B cell (primary cell): ENCODE measurements around the gene ISCU. TPM values are rescaled to one million over a fixed set of nuclear protein-coding genes. Genes with fewer than 3 reads are reported as not detected.

Experiments used
- ATAC-seq: fragments of 200-7000 bp; cut with Tn5 transposase; one replicate; pipeline ENCODE4 v1.10.0; 2021; ENCODE audit warnings: low read depth, mild to moderate bottlenecking, moderate number of reproducible peaks, moderate library complexity
- CTCF ChIA-PET: fragments of 350-600 bp; sonication (Branson Sonifier 250); formaldehyde crosslinking; loops from one replicate; lab custom pipeline; 2021; ENCODE audit warnings: antibody characterized with exemption, inconsistent platforms; lab: Charles Lee
- POLR2A ChIA-PET: fragments of 350-600 bp; sonication (Branson Sonifier 250); formaldehyde crosslinking; loops from one replicate; lab custom pipeline; 2021; ENCODE audit warnings: antibody characterized with exemption; lab: Charles Lee
- DNase-seq: peaks from one replicate; pipeline ENCODE4 v3.0.0; 2013
- H2AFZ ChIP-seq: 2 replicates; pipeline ENCODE4 v1.6.1; 2012; ENCODE audit warnings: mild to moderate bottlenecking, low read depth, low read length; ENCODE audit not compliant: insufficient read depth, poor library complexity, severe bottlenecking
- H3K27ac ChIP-seq, 2 donors: 1 replicate in 1 of 2; 2 replicates in 1 of 2; pipeline ENCODE4 v1.5.1; 2012 to 2013; ENCODE audit warnings: low read length in 2 of 2, mild to moderate bottlenecking in 2 of 2, moderate library complexity in 1 of 2
- H3K27me3 ChIP-seq, 4 experiments: fragments of 200-600 bp in 1 of 4; sonication (generic) in 1 of 4; replicated peaks in 1 of 4; 1 replicate in 2 of 4; 2 replicates in 2 of 4; pipeline versions ENCODE4 v1.6.1 to v1.7.0; 2013 to 2016; ENCODE audit warnings: low read length in 3 of 4, mild to moderate bottlenecking in 2 of 4, mixed read lengths in 1 of 4, moderate library complexity in 1 of 4; ENCODE audit not compliant: insufficient read depth in 4 of 4, control insufficient read depth in 3 of 4; ENCODE audit errors: control extremely low read depth in 1 of 4
- H3K36me3 ChIP-seq, 2 experiments: replicated peaks in 1 of 2; 1 replicate in 1 of 2; 2 replicates in 1 of 2; pipeline versions ENCODE4 v1.6.1 to v1.7.1; 2013; ENCODE audit warnings: low read length in 1 of 2; ENCODE audit not compliant: insufficient read depth in 2 of 2, control insufficient read depth in 1 of 2; ENCODE audit errors: control extremely low read depth in 1 of 2, extremely low read depth in 1 of 2
- H3K4me1 ChIP-seq, 2 donors: fragments of 200-600 bp in 1 of 2; sonication (generic) in 1 of 2; 1 replicate in 1 of 2; 2 replicates in 1 of 2; pipeline versions ENCODE4 v1.5.1 to v1.6.1; 2013 to 2017; ENCODE audit warnings: low read length in 2 of 2; ENCODE audit not compliant: control insufficient read depth in 2 of 2, insufficient read depth in 2 of 2
- H3K4me2 ChIP-seq: replicated peaks from 2 replicates; pipeline ENCODE3; 2012; ENCODE audit warnings: mild to moderate bottlenecking, low read depth, low read length; ENCODE audit not compliant: poor library complexity, severe bottlenecking
- H3K4me3 ChIP-seq, 5 experiments: fragments of 200-600 bp in 1 of 5; sonication (generic) in 1 of 5; 1 replicate in 3 of 5; 2 replicates in 2 of 5; pipeline versions ENCODE4 v1.5.1 to v1.7.0; 2011 to 2016; ENCODE audit warnings: low read length in 4 of 5, mild to moderate bottlenecking in 4 of 5, low read depth in 2 of 5, control low read depth in 1 of 5, moderate library complexity in 1 of 5; ENCODE audit not compliant: insufficient read depth in 1 of 5; ENCODE audit errors: control extremely low read depth in 1 of 5, extremely low read depth in 1 of 5
- H3K79me2 ChIP-seq: fragments of 200-600 bp; sonication (generic); one replicate; pipeline ENCODE4 v1.6.0; 2016; ENCODE audit warnings: low read length; ENCODE audit not compliant: control insufficient read depth, insufficient read depth
- H3K9ac ChIP-seq: fragments of 200-600 bp; sonication (generic); 2 replicates; pipeline ENCODE4 v1.6.1; 2017; ENCODE audit warnings: mild to moderate bottlenecking, low read length, moderate library complexity
- H3K9me3 ChIP-seq, 3 donors: one replicate each; pipeline versions ENCODE4 v1.6.1 to v1.7.1; 2013; ENCODE audit warnings: low read length in 2 of 3; ENCODE audit not compliant: control insufficient read depth in 2 of 3, insufficient read depth in 1 of 3; ENCODE audit errors: control extremely low read depth in 1 of 3
- H4K20me1 ChIP-seq: 2 replicates; pipeline ENCODE4 v1.6.0; 2012; ENCODE audit warnings: mild to moderate bottlenecking, low read length; ENCODE audit not compliant: insufficient read depth, control insufficient read depth, poor library complexity, severe bottlenecking
- H3K27ac Mint-ChIP-seq: one replicate; pipeline ENCODE4 v1.8.0; 2021; ENCODE audit warnings: mixed read lengths
- H3K27me3 Mint-ChIP-seq: one replicate; pipeline ENCODE4 v1.8.0; 2021; ENCODE audit warnings: mixed read lengths
- H3K4me1 Mint-ChIP-seq: one replicate; pipeline ENCODE4 v1.8.0; 2021; ENCODE audit warnings: mixed read lengths
- H3K4me3 Mint-ChIP-seq: one replicate; pipeline ENCODE4 v1.8.0; 2021; ENCODE audit warnings: mixed read lengths
- H3K9me3 Mint-ChIP-seq: one replicate; pipeline ENCODE4 v1.8.0; 2022; ENCODE audit warnings: mixed read lengths; ENCODE audit not compliant: insufficient read depth
- EZH2 ChIP-seq: IDR thresholded peaks from 2 replicates; pipeline ENCODE4 v1.6.1; 2012; ENCODE audit warnings: borderline replicate concordance, low read depth, mild to moderate bottlenecking, moderate library complexity, low read length; ENCODE audit not compliant: insufficient read depth, poor library complexity, severe bottlenecking
- WGBS: methylation state at CpG from one replicate; pipeline ENCODE4 v1.1.5; 2013; ENCODE audit warnings: missing lambda C conversion rate; ENCODE audit not compliant: insufficient coverage; 5-methylcytosine and 5-hydroxymethylcytosine counted together
- intact Hi-C: fragments of 100-400 bp; cut with micrococcal nuclease; formaldehyde crosslinking; loops from one replicate; pipeline ENCODE4 v1.10.0; 2022
- polyA plus RNA-seq: library from polyadenylated mRNA; depleted of rRNA; stranded (reverse); fragments of >200 nt; gene quantifications from 2 replicates; pipeline ENCODE4 v1.2.3, GENCODE V29; 2012
- total RNA-seq, 2 donors: library from RNA; stranded (reverse); fragments of 120-200 nt in 1 of 2; gene quantifications; 1 replicate in 1 of 2; 2 replicates in 1 of 2; pipeline versions ENCODE4 v1.2.3 to v1.2.4, GENCODE V29; 2013 to 2022
- TF ChIP-seq, protein P1 (sequence below): fragments of 200-600 bp; IDR thresholded peaks from one replicate; pipeline ENCODE4 v1.8.0; 2022; ENCODE audit warnings: antibody characterized with exemption, mild to moderate bottlenecking

ISCU gene
- total and polyA plus RNA-seq, 2 donors (not counting 1 experiment from before 2014, with no cell fraction given) = 173 to 209 TPM

DNA sequence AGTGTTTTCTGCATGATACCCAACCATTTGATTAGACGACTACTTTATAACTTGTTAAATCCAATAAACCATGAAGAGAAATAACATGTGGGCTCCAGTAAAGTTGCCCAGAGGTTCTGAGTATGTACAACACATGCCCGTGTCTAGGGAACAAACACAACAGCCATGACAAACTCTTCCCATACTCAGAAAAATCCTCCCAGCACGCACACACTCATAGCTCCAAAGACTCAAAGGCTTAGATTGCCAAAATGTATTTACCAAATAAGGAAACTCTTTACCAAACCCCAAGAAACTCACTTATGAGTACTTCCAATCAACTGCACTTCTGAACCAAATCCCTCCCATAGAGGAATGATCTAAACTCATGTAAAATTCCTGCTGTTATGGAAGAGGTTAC lies 18.7 kb upstream of the ISCU start:
- Histone ChIP-seq H3K36me3 (peaks cover 9 to 74% of the 10 kb centered on the region in 2 experiments), H3K4me3 (no peak overlapping the region), H3K4me2 (no peak overlapping the region), H3K79me2 (peaks cover 81% of the 10 kb centered on the region), H3K27me3 (no peaks in the 10 kb centered on the region), H3K9ac (no peak overlapping the region), H3K27ac (peak overlapping the region in 1 of 2 donors; percentile 22), H2AFZ (no peak overlapping the region), H3K4me1 (peaks cover 0 to 16% of the 10 kb centered on the region in 2 donors), H4K20me1 (peaks cover 46% of the 10 kb centered on the region), H3K9me3 (peaks cover 0 to 5% (median 0%) of the 10 kb centered on the region in 3 donors)
- Mint-ChIP-seq H3K27ac (peak overlapping the region; percentile 77), H3K4me3 (no peak overlapping the region), H3K27me3 (no peaks in the 10 kb centered on the region), H3K9me3 (no peaks in the 10 kb centered on the region), H3K4me1 (peaks cover 23% of the 10 kb centered on the region)
- POLR2A ChIA-PET = no interaction called here
- CTCF ChIA-PET = no interaction called here
- TF ChIP-seq, protein P1, sequence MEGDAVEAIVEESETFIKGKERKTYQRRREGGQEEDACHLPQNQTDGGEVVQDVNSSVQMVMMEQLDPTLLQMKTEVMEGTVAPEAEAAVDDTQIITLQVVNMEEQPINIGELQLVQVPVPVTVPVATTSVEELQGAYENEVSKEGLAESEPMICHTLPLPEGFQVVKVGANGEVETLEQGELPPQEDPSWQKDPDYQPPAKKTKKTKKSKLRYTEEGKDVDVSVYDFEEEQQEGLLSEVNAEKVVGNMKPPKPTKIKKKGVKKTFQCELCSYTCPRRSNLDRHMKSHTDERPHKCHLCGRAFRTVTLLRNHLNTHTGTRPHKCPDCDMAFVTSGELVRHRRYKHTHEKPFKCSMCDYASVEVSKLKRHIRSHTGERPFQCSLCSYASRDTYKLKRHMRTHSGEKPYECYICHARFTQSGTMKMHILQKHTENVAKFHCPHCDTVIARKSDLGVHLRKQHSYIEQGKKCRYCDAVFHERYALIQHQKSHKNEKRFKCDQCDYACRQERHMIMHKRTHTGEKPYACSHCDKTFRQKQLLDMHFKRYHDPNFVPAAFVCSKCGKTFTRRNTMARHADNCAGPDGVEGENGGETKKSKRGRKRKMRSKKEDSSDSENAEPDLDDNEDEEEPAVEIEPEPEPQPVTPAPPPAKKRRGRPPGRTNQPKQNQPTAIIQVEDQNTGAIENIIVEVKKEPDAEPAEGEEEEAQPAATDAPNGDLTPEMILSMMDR = no peak
- TF ChIP-seq EZH2 = no peak
- ATAC-seq (no peak), DNase-seq (no peak)
- WGBS = 100% methylated on average over 3 of the region's 3 CpGs
- intact Hi-C loops = no loop called here

DNA sequence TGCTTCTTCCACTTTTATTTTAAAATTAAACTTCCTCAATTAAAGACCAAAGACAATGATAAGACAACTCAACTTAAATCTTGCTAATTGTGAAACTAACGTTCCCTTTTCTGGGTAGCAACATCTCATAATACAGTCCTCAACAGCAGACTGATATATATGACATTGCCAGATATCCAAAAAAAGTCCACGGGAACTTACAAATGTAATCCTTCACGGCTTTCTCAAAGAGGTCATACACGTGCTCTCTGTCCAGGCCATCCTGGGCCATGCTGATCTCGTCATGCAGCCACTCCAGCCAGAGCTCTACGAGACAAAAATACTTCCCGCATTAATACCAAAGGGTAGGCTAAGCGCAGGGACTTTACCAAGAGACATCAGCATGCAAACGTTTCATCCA lies 14.7 kb upstream of the ISCU start:
- H3K4me3 ChIP-seq = no peak overlapping the region
- Mint-ChIP-seq H3K27me3 (no peaks in the 10 kb centered on the region), H3K9me3 (no peaks in the 10 kb centered on the region), H3K4me1 (peaks cover 34% of the 10 kb centered on the region), H3K27ac (no peak overlapping the region), H3K4me3 (no peak overlapping the region)
- intact Hi-C loops = no loop called here
- CTCF ChIA-PET = no interaction called here
- H3K9ac ChIP-seq = no peak overlapping the region
- DNase-seq = no peak
- peaks cover 11 to 61% of the 10 kb centered on the region in 2 experiments for H3K36me3 ChIP-seq
- no peak for ATAC-seq
- H3K27ac ChIP-seq = no peak overlapping the region
- H3K9me3 ChIP-seq = no peaks in the 10 kb centered on the region
- H3K4me1 ChIP-seq = peaks cover 0 to 7% of the 10 kb centered on the region in 2 donors
- H3K79me2 ChIP-seq = peaks cover 97% of the 10 kb centered on the region
- H3K27me3 ChIP-seq = no peaks in the 10 kb centered on the region
- WGBS = 85% methylated on average over 9 of the region's 9 CpGs
- peaks cover 57% of the 10 kb centered on the region for H4K20me1 ChIP-seq
- no peak overlapping the region for H2AFZ ChIP-seq
- TF ChIP-seq, protein P1 = no peak
- no peak for TF ChIP-seq EZH2
- H3K4me2 ChIP-seq = no peak overlapping the region
- POLR2A ChIA-PET = no interaction called here
